Endodermal cell (in vitro differentiated cells): ENCODE data around the gene LGALS12. TPM values are rescaled to one million over a fixed set of nuclear protein-coding genes. Genes with fewer than 3 reads are reported as not detected.

ENCODE experiments used
- DNase-seq: peaks from one replicate; pipeline ENCODE4 v3.0.0-alpha.2; 2017
- H3K27ac ChIP-seq: 2 replicates; pipeline ENCODE4 v1.5.1; 2013; ENCODE audit warnings: mild to moderate bottlenecking, low read depth, low read length, moderate library complexity
- H3K27me3 ChIP-seq: 2 replicates; pipeline ENCODE4 v1.6.1; 2013; ENCODE audit warnings: mild to moderate bottlenecking, low read length, moderate library complexity; ENCODE audit not compliant: insufficient read depth, control insufficient read depth, poor library complexity, severe bottlenecking
- H3K36me3 ChIP-seq: 2 replicates; pipeline ENCODE4 v1.7.0; 2013; ENCODE audit warnings: mild to moderate bottlenecking, low read length, moderate library complexity; ENCODE audit not compliant: control insufficient read depth, insufficient read depth
- H3K4me1 ChIP-seq: one replicate; pipeline ENCODE4 v1.7.0; 2013; ENCODE audit warnings: low read length; ENCODE audit not compliant: control insufficient read depth, insufficient read depth
- H3K4me3 ChIP-seq: 2 replicates; pipeline ENCODE4 v1.5.1; 2013; ENCODE audit warnings: mild to moderate bottlenecking, low read length, moderate library complexity
- H3K9ac ChIP-seq: 2 replicates; pipeline ENCODE4 v1.6.1; 2013; ENCODE audit warnings: mild to moderate bottlenecking, low read length, moderate library complexity; ENCODE audit not compliant: poor library complexity, severe bottlenecking; ENCODE audit errors: extremely low read depth
- H3K9me3 ChIP-seq: 2 replicates; pipeline ENCODE4 v1.6.1; 2013; ENCODE audit warnings: mild to moderate bottlenecking, low read length, moderate library complexity; ENCODE audit not compliant: control insufficient read depth
- H3K27ac Mint-ChIP-seq: 2 replicates; pipeline ENCODE4 v1.8.0; 2020; ENCODE audit warnings: mixed read lengths
- H3K27me3 Mint-ChIP-seq: 2 replicates; pipeline ENCODE4 v1.8.0; 2021; ENCODE audit warnings: mild to moderate bottlenecking, mixed read lengths; ENCODE audit not compliant: insufficient read depth
- H3K36me3 Mint-ChIP-seq: 2 replicates; pipeline ENCODE4 v1.8.0; 2020; ENCODE audit warnings: low read depth, mixed read lengths
- H3K4me1 Mint-ChIP-seq: 2 replicates; pipeline ENCODE4 v1.8.0; 2020; ENCODE audit warnings: mixed read lengths
- H3K4me3 Mint-ChIP-seq: 2 replicates; pipeline ENCODE4 v1.8.0; 2020; ENCODE audit warnings: mild to moderate bottlenecking, moderate library complexity, mixed read lengths
- H3K9me3 Mint-ChIP-seq: 2 replicates; pipeline ENCODE4 v1.8.0; 2020; ENCODE audit warnings: mild to moderate bottlenecking, mixed read lengths
- CTCF ChIP-seq: fragments of 200-600 bp; sonication (generic); conservative IDR thresholded peaks from 2 replicates; pipeline ENCODE4 v1.5.0; 2021; ENCODE audit warnings: antibody characterized with exemption, mild to moderate bottlenecking
- WGBS, 2 experiments: methylation state at CpG; one replicate each; pipeline versions ENCODE4 v1.1.5 to v1.1.7; 2013; ENCODE audit warnings: missing lambda C conversion rate in 2 of 2, mixed read lengths in 1 of 2; ENCODE audit not compliant: insufficient coverage in 1 of 2, insufficient read length in 1 of 2; 5-methylcytosine and 5-hydroxymethylcytosine counted together
- total RNA-seq, 2 donors: library from RNA; stranded (reverse); fragmentation: NEBNext Ultra II Directional in 1 of 2; extraction: Animal tissue kit (Norgen Biotek cat#: 25700) in 1 of 2; gene quantifications; 2 replicates in 1 of 2; 3 replicates in 1 of 2; pipeline ENCODE4 v1.2.1, GENCODE V29; 2021

Gene LGALS12
- total RNA-seq, 2 donors from 2014 or later: 6.7 to 15.9 TPM

- WGBS, 2 experiments: 70 to 76% methylated on average over 4 of the region's 4 CpGs
- H3K4me3 ChIP-seq: peak overlapping the region; percentile 12
- H3K36me3 ChIP-seq: no peaks in the 10 kb centered on the region
- peaks cover 11% of the 10 kb centered on the region for H3K4me1 ChIP-seq
- H3K27ac Mint-ChIP-seq: no peak overlapping the region
- H3K4me3 Mint-ChIP-seq: no peak overlapping the region
- TF ChIP-seq CTCF: no peak
- no peak overlapping the region for H3K27ac ChIP-seq
- H3K9me3 ChIP-seq: no peaks in the 10 kb centered on the region
- DNase-seq: no peak
- H3K36me3 Mint-ChIP-seq: peaks cover 1% of the 10 kb centered on the region
- peaks cover 56% of the 10 kb centered on the region for H3K4me1 Mint-ChIP-seq
- H3K9ac ChIP-seq: no peak overlapping the region
- peaks cover 2% of the 10 kb centered on the region for H3K9me3 Mint-ChIP-seq
- peaks cover 3% of the 10 kb centered on the region for H3K27me3 Mint-ChIP-seq
- H3K27me3 ChIP-seq: no peaks in the 10 kb centered on the region
Observed at GRCh38 chr11:63532799-63533475, 27.1 kb downstream of the LGALS12 start.

GRCh38 chr11:63534076-63534475 lies 28.2 kb downstream of the LGALS12 start:
- H3K4me1 ChIP-seq: peaks cover 8% of the 10 kb centered on the region
- no peaks in the 10 kb centered on the region for H3K27me3 ChIP-seq
- peaks cover 3% of the 10 kb centered on the region for H3K27me3 Mint-ChIP-seq
- H3K36me3 ChIP-seq: no peaks in the 10 kb centered on the region
- no peak for TF ChIP-seq CTCF
- peaks cover 49% of the 10 kb centered on the region for H3K4me1 Mint-ChIP-seq
- H3K27ac ChIP-seq: no peak overlapping the region
- H3K36me3 Mint-ChIP-seq: peaks cover 1% of the 10 kb centered on the region
- no peak overlapping the region for H3K27ac Mint-ChIP-seq
- H3K9ac ChIP-seq: no peak overlapping the region
- peaks cover 2% of the 10 kb centered on the region for H3K9me3 Mint-ChIP-seq
- no peak overlapping the region for H3K4me3 Mint-ChIP-seq
- no peak overlapping the region for H3K4me3 ChIP-seq
- DNase-seq: no peak
- WGBS, 2 experiments: 87 to 95% methylated on average over 3 of the region's 3 CpGs
- H3K9me3 ChIP-seq: no peaks in the 10 kb centered on the region

- H3K4me3 Mint-ChIP-seq: no peak overlapping the region
- no peak overlapping the region for H3K27ac ChIP-seq
- H3K9me3 Mint-ChIP-seq: peaks cover 2% of the 10 kb centered on the region
- DNase-seq: no peak
- TF ChIP-seq CTCF: no peak
- H3K4me1 Mint-ChIP-seq: peaks cover 40% of the 10 kb centered on the region
- no peak overlapping the region for H3K9ac ChIP-seq
- H3K4me3 ChIP-seq: no peak overlapping the region
- peaks cover 3% of the 10 kb centered on the region for H3K27me3 Mint-ChIP-seq
- peaks cover 1% of the 10 kb centered on the region for H3K36me3 Mint-ChIP-seq
- H3K27me3 ChIP-seq: no peaks in the 10 kb centered on the region
- 95 to 96% methylated on average over 4 to 5 of the region's 5 CpGs for WGBS, 2 experiments
- no peaks in the 10 kb centered on the region for H3K9me3 ChIP-seq
- H3K27ac Mint-ChIP-seq: no peak overlapping the region
- H3K4me1 ChIP-seq: peaks cover 6% of the 10 kb centered on the region
- no peaks in the 10 kb centered on the region for H3K36me3 ChIP-seq
Observed at GRCh38 chr11:63534895-63535461, 29.1 kb downstream of the LGALS12 start.
